GM21528 (cell line): Measurements from ENCODE around the gene PRKG2.
"Not testable (repeated sequence)": the region's sequence is repeated elsewhere in the genome, so short reads cannot be mapped to it uniquely, and the experiment has no call there.

ENCODE experiments used
- ATAC-seq: cut with Tn5 transposase; IDR thresholded peaks from one replicate; pipeline ENCODE4 v1.9.1; 2021; ENCODE audit warnings: mild to moderate bottlenecking, moderate library complexity; ENCODE audit not compliant: unreplicated experiment, low FRiP score

The PRKG2 gene

DNA sequence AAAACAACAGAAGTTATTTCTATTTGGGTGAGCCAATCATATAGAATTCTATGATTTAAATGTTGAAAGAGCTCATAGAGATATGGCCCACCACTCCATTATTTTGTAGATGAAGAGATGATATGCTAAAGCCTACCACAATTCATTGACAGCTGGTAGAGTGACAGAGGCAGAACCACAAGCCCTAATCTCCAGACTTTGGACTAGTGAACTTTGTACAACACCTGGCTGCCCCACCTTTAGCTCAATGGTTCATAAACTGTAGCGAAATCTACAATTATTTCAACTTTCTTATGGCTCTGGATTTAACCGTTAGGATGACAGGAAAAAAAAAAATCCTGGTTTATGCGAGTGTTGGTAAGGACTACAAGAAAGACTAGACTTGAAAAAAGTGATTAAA is 50.9 kb downstream of the PRKG2 start:
- no peak for ATAC-seq

DNA sequence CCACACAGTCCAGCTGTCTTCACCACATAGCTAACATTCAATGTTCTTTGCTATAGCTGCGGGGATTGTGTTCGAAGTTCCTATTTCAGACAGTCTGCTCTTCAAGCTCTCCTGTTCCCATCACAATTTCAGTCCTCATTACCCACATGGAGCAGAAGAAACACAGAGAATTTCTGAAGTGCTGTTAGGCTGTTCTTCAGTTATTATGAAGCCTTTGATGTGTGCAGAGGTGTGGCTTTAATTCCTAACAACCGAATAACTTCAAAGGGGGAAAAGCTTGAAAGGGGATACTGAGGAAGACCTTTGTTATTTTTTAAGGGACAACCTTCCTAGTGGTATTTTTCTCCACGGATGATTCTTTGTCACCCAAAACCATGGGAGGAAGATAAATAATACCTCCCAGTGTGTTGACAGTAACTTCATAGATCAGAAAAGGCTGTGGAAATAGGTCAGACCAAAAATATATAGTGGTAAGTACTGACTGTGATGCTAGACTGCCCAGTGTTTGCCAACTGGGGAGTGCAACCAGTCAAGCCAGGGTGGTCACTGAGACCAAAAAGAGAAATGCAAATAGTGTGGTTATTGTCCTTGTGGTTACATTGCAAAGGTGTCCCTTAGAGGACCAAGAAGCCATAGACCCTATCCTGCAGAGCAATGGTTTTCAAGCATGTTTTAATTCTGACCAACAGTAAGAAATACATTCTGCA is 52.1 kb downstream of the PRKG2 start:
- ATAC-seq: no peak

DNA sequence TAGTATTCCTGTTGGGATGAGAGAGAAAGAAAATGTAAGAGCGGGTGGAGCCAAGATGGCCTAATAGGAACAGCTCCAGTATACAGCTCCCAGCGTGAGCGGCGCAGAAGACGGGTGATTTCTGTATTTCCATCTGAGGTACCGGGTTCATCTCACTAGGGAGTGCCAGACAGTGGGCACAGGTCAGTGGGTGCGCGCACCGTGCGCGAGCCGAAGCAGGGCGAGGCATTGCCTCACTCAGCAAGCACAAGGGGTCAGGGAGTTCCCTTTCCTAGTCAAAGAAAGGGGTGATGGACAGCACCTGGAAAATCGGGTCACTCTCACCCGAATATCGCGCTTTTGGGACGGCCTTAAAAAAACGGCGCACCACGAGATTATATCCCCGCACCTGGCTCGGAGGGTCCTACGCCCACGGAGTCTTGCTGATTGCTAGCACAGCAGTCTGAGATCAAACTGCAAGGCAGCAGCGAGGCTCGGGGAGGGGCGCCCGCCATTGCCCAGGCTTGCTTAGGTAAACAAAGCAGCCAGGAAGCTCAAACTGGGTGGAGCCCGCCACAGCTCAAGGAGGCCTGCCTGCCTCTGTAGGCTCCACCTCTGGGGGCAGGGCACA is 61.2 kb downstream of the PRKG2 start:
- not testable (repeated sequence) for ATAC-seq

DNA sequence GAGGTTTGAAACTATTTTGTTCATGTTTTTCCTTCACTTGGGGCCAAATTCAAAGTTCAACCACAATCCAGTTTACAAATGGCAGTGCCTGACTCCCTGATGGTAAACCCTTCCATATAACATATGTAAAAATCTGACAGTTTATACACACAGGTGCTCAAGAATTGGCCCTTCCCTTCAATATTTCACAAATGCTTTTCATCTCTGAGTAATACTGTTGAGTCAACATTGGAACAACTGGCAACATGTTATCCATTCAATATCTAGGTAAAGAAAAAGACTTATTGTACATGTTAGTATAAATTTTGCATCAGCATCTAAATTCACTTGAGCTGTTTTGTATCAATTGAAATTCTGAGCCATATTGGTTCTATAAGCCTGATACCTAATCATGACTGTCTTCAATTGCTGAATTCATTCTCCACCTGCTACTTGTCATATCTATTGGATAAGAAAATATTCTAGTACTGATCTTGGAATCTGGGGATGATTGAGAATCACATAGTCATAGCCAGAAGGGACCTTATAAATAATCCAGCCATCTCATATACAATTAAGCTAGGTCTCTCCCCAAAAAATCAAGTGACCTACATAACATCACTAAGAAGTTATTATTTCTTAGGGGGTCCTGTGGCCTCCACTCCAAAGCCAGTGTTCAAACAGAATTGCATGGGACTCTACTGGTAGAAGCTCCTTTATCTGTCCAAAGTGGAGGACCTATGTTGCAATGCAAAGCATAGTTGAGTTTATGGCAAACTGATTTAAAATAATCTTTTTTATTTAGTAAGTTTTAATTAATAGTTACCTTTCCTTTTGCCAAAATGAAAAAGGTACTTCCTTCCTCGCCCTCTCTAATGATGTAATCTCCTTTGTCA is 61.9 kb downstream of the PRKG2 start:
- no peak for ATAC-seq

DNA sequence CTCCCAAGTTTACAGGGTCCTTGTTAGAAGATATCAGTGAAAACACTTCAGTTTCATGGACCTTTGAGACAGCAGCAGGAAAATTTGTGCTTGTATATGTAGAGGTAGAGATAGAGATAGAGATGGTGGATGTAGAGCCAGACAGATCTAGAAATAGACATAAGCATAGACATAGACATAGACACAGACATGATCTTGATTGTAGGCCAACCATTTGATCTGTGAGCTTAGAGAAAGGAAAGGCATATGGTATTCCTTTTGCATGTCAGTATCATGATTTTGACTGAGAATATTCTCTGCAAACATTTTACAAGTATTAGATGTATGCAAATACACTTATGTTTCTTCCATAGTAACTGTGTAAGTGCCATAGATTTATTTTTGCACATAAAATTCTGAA is 65.0 kb downstream of the PRKG2 start:
- ATAC-seq: no peak

DNA sequence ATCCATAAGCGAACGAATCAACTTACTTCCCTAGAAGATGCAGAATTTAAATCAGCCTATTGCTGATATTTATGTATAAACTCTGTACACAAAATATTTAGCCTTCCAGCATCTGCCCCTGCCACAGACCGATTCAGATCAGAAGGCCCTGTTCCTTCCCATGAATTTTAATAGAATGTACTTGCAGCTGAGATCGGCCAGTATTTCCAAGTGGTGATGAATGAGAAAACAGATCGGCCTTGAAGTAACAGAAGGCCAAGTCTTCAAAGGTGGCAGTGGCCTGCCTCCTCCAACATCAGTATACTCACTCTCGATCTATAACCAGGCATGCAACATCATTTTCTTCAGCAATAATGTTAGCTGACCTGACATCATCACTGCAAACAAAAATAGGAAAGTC is 66.4 kb downstream of the PRKG2 start:
- no peak for ATAC-seq

DNA sequence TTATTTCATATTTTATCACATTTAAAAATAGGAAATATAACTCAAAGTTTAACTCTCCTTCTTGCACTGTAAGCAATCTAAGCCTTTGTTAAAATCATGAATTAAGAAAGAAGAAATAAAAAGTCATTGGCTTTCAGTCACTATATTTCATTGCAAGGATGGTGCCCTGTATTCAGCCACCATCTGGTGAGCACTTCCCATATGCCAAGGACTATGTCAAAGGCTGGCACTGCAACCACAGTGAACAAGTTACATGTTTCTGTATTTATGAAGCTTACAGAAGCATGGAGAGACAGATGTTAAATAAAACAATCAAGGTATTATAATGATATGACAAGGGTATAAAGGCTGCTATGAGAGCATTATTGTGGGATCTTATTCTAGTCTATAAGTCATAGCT is 68.6 kb downstream of the PRKG2 start:
- no peak for ATAC-seq

DNA sequence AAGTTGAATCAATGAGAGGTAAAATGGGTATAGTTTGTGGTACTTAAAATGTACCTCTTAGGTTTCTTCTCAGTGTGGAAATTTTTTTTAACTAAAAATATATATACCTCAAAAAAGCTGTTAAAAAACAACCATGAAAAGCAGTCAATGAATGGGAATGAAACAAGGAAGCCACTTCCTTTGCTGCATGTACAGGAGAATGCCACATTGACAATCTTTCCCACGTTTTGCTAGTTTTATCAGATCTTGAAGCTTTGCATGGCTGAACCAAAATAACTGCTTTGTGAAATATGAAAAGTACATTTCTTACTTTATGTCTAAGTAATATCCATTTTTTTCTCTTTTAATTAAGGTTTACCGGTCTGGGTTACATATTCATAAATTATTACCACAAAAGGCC is 71.8 kb downstream of the PRKG2 start:
- ATAC-seq: no peak

DNA sequence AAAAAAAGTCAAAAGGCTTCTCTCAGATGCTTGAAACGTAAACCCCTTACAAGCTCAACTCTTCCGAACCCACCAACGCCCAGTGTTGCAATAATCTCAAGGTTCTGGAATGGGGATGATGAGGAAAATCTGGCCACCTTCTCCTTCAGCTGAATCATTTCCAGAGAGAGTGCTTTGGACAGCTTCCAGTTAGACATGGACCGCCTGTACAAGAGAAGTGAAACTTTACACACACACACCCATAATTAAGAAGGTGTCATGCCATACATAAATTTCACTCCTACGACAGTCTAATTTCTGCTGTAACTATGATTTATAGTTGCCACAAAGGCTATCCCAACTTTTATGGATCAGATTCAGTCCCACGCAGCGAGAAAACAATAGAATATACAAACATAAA is 72.3 kb downstream of the PRKG2 start:
- ATAC-seq: no peak

DNA sequence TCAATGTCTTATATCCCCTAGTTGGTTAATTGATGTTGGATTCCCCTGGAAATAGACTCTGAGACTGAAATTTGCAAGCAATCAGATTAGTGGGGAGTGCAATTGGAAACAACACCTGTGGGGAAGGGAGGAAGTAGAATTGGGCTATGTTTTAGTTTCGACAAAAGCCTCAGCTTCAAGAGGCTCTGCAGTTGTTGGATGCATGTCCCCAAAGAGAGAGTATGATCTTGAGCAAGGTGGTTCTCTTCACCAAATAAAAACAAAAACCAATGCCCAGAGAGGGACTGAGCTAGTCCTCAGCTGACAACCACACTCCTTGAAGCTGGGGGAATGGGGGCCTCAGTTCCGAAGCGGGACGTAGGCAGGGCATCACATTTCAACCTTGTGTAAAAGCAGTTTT is 77.1 kb downstream of the PRKG2 start:
- no peak for ATAC-seq

DNA sequence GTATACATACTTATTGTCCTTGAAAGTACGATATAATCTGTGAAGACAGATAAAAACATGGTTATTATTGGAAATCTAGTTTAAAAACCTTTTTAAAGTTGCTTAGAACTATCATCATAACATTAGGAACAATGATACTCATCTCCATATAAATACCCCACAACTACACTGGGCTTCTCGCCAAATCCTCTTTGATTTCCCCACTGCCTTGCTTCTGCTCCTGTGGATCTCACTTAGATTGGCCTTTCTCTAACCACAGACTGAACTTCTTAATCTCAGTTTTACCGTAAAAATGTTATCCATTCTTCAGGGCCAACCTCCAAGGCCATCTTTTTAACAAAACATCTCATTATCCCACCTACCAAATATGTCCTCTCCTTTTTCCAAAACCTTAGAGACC is 77.6 kb downstream of the PRKG2 start:
- no peak for ATAC-seq

DNA sequence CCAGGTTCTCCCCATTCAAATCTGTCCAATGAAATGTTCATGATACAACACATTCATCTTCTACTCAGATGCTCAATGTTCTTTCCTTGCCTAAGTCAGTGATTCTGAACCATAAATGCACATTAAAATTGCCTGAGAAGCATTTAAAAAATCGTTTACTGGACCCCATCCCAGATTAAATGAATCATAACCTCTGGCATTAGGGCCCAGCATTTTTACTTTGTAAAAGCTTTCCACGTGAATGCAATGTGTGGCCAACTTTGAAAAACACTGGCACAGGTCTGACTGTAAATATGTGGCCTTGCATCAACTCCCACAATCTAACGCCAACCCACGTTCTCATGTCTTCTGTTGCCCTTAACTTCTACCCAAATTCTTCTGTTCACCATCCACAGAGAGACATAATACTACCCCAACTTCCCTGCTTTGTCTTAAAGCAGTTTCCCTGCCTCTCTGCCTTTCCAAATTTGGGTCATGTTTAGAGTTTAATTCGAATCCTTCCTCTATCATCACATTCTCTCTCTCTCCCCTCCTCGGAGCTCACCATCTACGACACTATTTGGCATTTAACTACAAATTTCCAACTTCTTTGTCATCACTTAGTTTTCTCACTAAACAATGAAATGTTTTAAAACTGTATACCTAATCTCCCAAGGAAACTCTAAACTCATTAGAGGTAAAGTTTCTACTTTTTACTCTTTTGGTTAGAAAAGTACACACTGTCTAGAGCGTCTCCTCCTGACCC is 78.7 kb downstream of the PRKG2 start:
- ATAC-seq: no peak

DNA sequence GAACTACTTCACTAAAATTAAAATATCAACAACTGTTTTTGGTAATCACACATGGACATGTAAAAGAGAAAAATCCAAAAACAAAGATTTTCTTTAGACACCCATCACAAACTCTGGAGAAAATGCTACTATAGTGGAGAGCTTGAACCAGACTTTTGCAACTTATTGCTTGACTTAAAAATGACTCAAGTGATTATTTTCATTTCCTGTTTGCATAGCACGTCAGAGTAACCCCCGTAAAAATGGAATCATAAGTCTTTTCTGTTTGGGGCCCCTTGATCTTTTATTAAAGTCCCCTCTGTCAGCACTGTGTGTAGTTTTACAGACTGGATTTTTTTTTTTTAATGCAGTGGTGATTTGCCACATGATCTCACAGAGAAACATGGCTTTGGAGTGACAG is 79.5 kb downstream of the PRKG2 start:
- no peak for ATAC-seq

DNA sequence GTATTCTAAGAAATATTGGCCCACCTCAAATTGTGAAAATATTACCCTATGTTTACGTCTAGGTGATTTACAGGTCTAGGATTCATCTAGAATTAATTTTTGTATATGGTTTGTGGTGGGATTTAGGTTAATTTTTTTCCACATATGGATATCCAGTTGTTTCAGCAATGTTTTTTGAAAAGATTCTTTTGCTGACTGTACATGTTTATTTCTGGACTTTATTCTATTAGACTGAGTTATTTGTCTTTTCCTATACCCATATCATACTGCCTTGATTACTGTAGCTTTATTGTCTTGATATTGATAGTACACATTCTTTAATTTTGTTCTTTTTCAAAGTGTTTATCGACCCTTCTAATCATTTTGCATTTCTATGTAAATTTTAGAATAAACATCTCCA is 83.5 kb downstream of the PRKG2 start:
- ATAC-seq: no peak

DNA sequence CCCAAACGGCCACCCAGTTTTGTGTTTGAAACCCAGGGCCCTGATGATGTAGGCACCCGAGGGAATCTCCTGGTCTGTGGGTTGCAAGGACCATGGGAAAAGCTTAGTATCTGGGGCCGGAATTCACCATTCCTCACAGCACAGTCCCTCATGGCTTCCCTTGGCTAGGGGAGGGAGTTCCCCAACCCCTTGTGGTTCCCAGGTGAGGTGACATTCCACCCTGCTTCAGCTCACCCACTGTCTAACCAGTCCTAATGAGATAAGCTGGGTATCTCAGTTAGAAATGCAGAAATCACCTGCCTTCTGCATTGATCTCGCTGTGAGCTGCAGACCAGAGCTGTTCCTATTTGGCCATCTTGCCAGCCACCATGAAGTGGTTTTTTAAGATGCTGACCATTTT is 84.0 kb downstream of the PRKG2 start:
- no peak for ATAC-seq

DNA sequence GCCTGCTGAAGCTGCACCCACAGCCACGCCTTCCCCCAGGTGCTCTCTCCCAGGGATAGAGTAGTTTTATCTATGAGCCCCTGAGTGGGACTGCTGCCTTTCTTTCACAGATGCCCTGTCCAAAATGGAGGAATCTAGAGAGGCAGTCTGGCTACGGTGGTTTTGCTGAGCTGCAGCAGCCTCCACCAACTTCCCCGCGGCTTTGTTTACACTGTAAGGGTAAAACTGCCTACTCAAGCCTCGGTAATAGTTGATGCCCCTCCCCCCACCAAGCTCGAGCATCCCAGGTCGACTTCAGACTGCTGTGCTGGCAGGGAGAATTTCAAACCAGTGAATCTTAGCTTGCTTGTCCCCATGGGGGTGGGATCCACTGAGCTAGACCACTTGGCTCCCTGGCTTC is 84.5 kb downstream of the PRKG2 start:
- no peak for ATAC-seq

DNA sequence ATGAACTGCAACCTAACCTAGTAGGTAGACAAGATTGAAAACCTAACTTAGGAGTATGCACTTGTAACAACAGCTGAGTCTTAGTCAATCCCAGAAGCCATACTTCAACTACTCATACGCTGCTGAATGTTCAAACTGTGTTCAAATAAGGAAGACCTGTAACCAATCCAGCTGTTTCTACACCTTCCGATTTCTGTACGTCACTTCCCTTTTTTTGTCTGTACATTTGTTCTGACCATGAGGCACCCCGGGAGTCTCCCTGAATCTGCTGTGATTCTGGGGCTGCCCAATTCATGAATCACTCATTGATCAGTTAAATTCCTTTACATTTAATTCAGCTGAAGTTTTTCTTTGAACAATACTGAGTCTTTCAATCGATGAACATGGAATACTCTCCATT is 95.0 kb downstream of the PRKG2 start:
- no peak for ATAC-seq

DNA sequence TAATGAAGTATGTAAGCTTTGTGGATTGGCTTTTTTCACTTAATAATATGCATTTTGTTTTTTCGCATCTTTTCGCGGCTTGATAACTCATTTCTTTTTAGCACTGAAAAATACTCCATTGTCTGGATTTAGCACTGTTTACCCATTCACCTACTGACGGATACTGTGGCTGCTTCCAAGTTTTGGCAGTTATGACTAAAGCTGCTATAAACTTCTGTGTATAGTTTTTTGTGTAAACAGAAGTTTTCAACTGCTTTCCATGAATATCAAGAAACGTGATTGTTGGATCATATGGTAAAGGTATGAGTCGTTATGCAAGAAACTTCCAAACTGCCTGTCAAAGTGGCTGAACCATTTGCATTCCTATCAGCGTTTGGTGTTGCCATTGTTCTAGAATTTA is 96.9 kb downstream of the PRKG2 start:
- ATAC-seq: no peak

DNA sequence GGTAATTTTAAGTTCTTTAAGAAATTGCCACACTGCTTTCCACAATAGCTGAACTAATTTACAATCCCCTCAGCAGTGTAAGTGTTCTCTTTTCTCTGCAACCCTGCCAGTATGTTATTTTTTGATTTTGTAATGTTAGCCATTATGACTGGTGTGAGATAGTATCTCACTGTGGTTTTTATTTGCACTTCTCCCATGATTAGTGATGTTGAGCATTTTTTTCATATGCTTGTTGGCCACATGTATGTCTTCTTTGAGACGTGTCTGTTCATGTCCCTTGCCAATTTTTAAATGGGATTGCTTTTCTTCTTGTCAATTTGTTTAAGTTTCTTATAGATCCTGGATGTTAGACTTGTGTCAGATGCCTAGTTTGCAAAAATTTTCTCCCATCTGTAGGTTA is 98.5 kb downstream of the PRKG2 start:
- no peak for ATAC-seq

DNA sequence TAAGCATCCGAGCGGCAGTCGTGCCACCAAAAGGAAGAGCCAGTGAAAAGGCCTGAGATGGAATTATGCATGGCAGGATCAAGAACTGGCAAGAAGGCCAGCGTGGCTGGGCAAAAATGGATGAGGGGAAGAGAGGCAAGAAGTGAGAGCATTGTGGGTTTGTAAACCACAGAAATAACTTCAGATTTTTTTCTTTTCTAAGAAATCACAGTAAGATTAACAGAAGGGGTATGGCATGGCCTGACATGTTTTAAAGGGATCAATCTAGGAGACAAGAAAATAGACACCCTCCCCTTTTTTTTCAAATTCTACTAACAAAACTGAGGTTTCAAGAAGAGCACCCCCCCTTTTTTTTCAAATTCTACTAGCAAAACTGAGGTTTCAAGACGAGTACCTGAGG is 102.0 kb downstream of the PRKG2 start:
- ATAC-seq: no peak

DNA sequence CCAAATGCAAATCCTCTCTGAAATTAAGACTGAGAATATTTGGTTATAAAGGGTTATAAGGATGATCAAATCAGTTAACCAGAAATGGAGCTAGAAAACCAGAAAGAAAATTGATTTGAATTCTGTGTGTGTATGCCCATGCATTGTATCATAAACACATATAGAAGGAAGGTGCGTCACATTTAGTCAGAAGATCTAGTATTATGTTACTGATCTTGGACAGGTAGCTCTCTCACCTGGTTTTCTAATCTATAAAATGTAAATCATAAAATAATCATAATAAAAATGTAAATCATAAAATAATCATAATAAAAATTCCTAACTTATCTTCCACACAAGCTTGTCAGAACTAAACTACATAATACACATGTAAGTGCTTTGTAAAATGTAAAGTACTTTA is 105.7 kb downstream of the PRKG2 start:
- ATAC-seq: no peak
